Activated CD4-positive, CD25-positive, alpha-beta regulatory T cell treated with anti-CD3 and anti-CD28 coated beads, Interleukin-2, amount 50 U/mL, for 24 hours (primary cell): ENCODE results near the gene XRCC5.
"Not testable (repeated sequence)": the region's sequence is repeated elsewhere in the genome, so short reads cannot be mapped to it uniquely, and the experiment has no call there.

Source experiments
- ATAC-seq, 2 donors: fragments of 150-1000 bp; cut with Tn5 transposase; one replicate each; pipeline ENCODE4 v1.10.0; 2021; ENCODE audit warnings: mild to moderate bottlenecking in 1 of 2, moderate library complexity in 1 of 2

XRCC5 gene

GRCh38 chr2:216205486-216205885, 96.3 kb downstream of the XRCC5 start:
- ATAC-seq: no peak

- peak; percentile 83 to 85 for ATAC-seq
Measured at GRCh38 chr2:216206041-216206703, 97.0 kb downstream of the XRCC5 start.

GRCh38 chr2:216206821-216207220, 97.7 kb downstream of the XRCC5 start:
- peak; percentile 61 to 66 for ATAC-seq

- not testable (repeated sequence) for ATAC-seq
Measured at GRCh38 chr2:216208661-216209060, 99.5 kb downstream of the XRCC5 start.

GRCh38 chr2:216210701-216211540, 101.8 kb downstream of the XRCC5 start:
- ATAC-seq: no peak

- no peak for ATAC-seq
Measured at GRCh38 chr2:216211614-216212145, 102.5 kb downstream of the XRCC5 start.

- ATAC-seq: no peak
Measured at GRCh38 chr2:216214768-216215167, 105.6 kb downstream of the XRCC5 start.

GRCh38 chr2:216215658-216216390, 106.7 kb downstream of the XRCC5 start:
- ATAC-seq: no peak

GRCh38 chr2:216216951-216217903, 108.1 kb downstream of the XRCC5 start:
- ATAC-seq: peak; percentile 41 to 46

GRCh38 chr2:216217904-216218260, 108.7 kb downstream of the XRCC5 start:
- ATAC-seq: no peak

- no peak for ATAC-seq
Measured at GRCh38 chr2:216219861-216220260, 110.7 kb downstream of the XRCC5 start.

GRCh38 chr2:216220976-216221375, 111.8 kb downstream of the XRCC5 start:
- no peak for ATAC-seq

GRCh38 chr2:216221811-216222210, 112.7 kb downstream of the XRCC5 start:
- peak in 1 of 2 donors; percentile 41 for ATAC-seq

- ATAC-seq: peak; percentile 51 to 65
Measured at GRCh38 chr2:216222650-216223352, 113.7 kb downstream of the XRCC5 start.

GRCh38 chr2:216224388-216224787, 115.2 kb downstream of the XRCC5 start:
- ATAC-seq: no peak

- ATAC-seq: no peak
Measured at GRCh38 chr2:216229277-216229914, 120.2 kb downstream of the XRCC5 start.

- no peak for ATAC-seq
Measured at GRCh38 chr2:216231867-216232266, 122.7 kb downstream of the XRCC5 start.

GRCh38 chr2:216232721-216233120, 123.6 kb downstream of the XRCC5 start:
- no peak for ATAC-seq

- no peak for ATAC-seq
Measured at GRCh38 chr2:216233281-216233995, 124.3 kb downstream of the XRCC5 start.

GRCh38 chr2:216234106-216234505, 125.0 kb downstream of the XRCC5 start:
- ATAC-seq: no peak
